Caki2 (cell line): ENCODE measurements around the gene SCFD1. TPM values are rescaled to one million over a fixed set of nuclear protein-coding genes. Genes with fewer than 3 reads are reported as not detected.

Source experiments
- total RNA-seq: library from RNA; depleted of rRNA; stranded (reverse); fragments of >200 nt; shearing (Covaris generic); gene quantifications from 2 replicates; pipeline ENCODE4 v1.2.3, GENCODE V29; 2014; ENCODE audit warnings: low replicate concordance; rRNA removed

Gene SCFD1
- total RNA-seq, 1 experiment from 2014 or later = 31.4 TPM

Other genes with a start within 250 kb of the SCFD1 start
- gene G2E3, start 63.2 kb upstream of the SCFD1 start, total RNA-seq = 3.7 and 16.8 TPM in 2 replicates